ENCODE data around the gene MPC2. TPM values are rescaled to one million over a fixed set of nuclear protein-coding genes. Genes with fewer than 3 reads are reported as not detected.
"Not testable (repeated sequence)": the region's sequence is repeated elsewhere in the genome, so short reads cannot be mapped to it uniquely, and the experiment has no call there.

MPC2 gene
- total RNA-seq, 2 donors from 2014 or later, result 78.9 to 169 TPM

DNA sequence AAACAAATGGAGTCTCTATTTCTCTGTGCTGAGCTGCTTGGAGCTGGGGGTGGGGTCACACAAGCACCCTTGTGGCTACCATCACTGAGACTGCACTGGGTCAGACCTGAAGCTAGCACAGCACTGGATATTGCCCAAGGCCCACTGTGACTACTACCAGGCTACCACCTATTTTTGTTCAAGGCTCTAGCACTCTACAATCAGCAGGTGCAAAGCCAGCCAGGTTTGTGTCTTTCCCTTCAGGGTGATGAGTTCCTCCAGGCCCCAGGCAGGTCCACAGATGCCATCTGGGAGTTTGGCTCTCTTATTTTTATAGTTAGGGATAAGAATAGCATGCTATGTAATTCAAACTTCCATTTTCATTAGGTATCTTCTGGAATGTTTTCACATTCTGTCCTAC, 46.5 kb downstream of the MPC2 start:
- TF ChIP-seq POLR2AphosphoS5 (IDR thresholded peaks at IDR 0.05), result no peak
- TF ChIP-seq POLR2A (IDR thresholded peaks at IDR 0.05), result no peak
- TF ChIP-seq, protein P1, sequence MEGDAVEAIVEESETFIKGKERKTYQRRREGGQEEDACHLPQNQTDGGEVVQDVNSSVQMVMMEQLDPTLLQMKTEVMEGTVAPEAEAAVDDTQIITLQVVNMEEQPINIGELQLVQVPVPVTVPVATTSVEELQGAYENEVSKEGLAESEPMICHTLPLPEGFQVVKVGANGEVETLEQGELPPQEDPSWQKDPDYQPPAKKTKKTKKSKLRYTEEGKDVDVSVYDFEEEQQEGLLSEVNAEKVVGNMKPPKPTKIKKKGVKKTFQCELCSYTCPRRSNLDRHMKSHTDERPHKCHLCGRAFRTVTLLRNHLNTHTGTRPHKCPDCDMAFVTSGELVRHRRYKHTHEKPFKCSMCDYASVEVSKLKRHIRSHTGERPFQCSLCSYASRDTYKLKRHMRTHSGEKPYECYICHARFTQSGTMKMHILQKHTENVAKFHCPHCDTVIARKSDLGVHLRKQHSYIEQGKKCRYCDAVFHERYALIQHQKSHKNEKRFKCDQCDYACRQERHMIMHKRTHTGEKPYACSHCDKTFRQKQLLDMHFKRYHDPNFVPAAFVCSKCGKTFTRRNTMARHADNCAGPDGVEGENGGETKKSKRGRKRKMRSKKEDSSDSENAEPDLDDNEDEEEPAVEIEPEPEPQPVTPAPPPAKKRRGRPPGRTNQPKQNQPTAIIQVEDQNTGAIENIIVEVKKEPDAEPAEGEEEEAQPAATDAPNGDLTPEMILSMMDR (IDR thresholded peaks at IDR 0.05), result no peak
- H3K36me3 ChIP-seq, result no peaks in the 10 kb centered on the region
- H3K27ac ChIP-seq, result no peak overlapping the region
- no peak overlapping the region for H3K4me3 ChIP-seq
- intact Hi-C loops (cut with DNase I), result no loop called here
- DNase-seq (ENCODE audit: low spot score), result no peak
- no peaks in the 10 kb centered on the region for H3K4me1 ChIP-seq (replicated peaks)
- H3K9me3 ChIP-seq, result no peaks in the 10 kb centered on the region
- H3K27me3 ChIP-seq (replicated peaks; ENCODE audit: insufficient read depth), result no peaks in the 10 kb centered on the region

DNA sequence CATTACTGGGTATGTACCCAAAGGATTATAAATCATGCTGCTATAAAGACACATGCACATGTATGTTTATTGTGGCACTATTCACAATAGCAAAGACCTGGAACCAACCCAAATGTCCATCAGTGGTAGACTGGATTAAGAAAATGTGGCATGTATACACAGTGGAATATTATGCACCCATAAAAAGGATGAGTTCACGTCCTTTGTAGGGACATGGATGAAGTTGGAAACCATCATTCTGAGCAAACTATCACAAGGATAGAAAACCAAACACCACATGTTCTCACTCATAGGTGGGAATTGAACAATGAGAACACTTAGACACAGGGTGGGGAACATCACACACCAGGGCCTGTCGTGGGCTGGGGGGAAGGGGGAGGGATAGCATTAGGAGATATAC, 49.7 kb downstream of the MPC2 start:
- H3K36me3 ChIP-seq; H3K27ac ChIP-seq; DNase-seq (ENCODE audit: low spot score); intact Hi-C loops (cut with DNase I); H3K4me1 ChIP-seq (replicated peaks); H3K9me3 ChIP-seq; H3K27me3 ChIP-seq (replicated peaks; ENCODE audit: insufficient read depth); H3K4me3 ChIP-seq: not testable (repeated sequence)
- 96% methylated on average over 2 of the region's 2 CpGs for WGBS

DNA sequence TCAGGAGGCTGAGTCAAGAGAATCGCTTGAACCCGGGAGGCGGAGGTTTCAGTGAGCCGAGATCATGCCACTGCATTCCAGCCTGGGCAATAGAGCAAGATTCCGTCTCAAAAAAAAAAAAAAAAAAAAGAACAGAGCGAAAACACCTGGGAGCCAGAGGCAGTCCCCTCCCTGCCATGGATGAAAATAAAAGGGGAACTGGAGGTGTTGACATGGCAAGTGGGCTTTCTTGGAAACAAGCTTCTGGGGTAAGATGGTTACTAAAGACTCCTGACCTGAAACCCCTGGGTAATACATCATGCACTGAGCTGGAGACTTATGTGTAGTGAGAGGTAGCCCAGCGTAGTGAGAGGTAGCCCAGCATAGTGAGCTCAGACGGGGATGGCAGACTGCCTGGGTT, 54.5 kb downstream of the MPC2 start:
- no peak overlapping the region for H3K27ac ChIP-seq
- 82% methylated on average over 8 of the region's 8 CpGs for whole genome bisulfite sequencing
- no peaks in the 10 kb centered on the region for H3K27me3 ChIP-seq (replicated peaks; ENCODE audit: insufficient read depth)
- intact Hi-C loops (cut with DNase I), result no loop called here
- H3K4me3 ChIP-seq, result no peak overlapping the region
- no peaks in the 10 kb centered on the region for H3K36me3 ChIP-seq
- TF ChIP-seq POLR2AphosphoS5 (IDR thresholded peaks at IDR 0.05) (no peak), POLR2A (IDR thresholded peaks at IDR 0.05) (no peak)
- TF ChIP-seq, protein P1 (IDR thresholded peaks at IDR 0.05), result no peak
- H3K9me3 ChIP-seq, result no peaks in the 10 kb centered on the region
- no peaks in the 10 kb centered on the region for H3K4me1 ChIP-seq (replicated peaks)
- DNase-seq (ENCODE audit: low spot score), result no peak

DNA sequence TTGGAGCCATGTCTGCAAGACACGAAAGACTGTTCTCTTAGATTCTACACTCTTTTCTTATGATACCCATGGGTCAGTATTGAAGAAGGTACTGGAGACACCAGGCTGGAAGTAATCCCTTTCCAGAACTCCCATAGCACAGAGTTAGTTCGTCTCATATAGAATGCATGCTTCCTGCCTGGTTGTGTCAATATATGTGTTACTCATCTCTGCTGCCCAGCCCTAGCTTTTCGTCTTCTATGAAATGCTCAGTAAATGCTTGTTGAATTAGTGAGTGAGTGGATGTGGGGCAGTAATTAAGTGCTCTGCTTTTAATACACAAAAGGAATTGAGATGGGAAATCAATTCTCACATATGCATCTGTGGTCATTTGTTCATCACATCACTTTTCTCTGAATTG, 55.1 kb downstream of the MPC2 start:
- no peak overlapping the region for H3K27ac ChIP-seq
- 86% methylated on average over 3 of the region's 3 CpGs for WGBS
- no peak for DNase-seq (ENCODE audit: low spot score)
- no peaks in the 10 kb centered on the region for H3K36me3 ChIP-seq
- H3K27me3 ChIP-seq (replicated peaks; ENCODE audit: insufficient read depth), result no peaks in the 10 kb centered on the region
- no peaks in the 10 kb centered on the region for H3K4me1 ChIP-seq (replicated peaks)
- intact Hi-C loops (cut with DNase I), result no loop called here
- TF ChIP-seq, protein P1 (IDR thresholded peaks at IDR 0.05), result no peak
- no peak for TF ChIP-seq POLR2AphosphoS5 (IDR thresholded peaks at IDR 0.05)
- H3K4me3 ChIP-seq, result no peak overlapping the region
- H3K9me3 ChIP-seq, result no peaks in the 10 kb centered on the region

DNA sequence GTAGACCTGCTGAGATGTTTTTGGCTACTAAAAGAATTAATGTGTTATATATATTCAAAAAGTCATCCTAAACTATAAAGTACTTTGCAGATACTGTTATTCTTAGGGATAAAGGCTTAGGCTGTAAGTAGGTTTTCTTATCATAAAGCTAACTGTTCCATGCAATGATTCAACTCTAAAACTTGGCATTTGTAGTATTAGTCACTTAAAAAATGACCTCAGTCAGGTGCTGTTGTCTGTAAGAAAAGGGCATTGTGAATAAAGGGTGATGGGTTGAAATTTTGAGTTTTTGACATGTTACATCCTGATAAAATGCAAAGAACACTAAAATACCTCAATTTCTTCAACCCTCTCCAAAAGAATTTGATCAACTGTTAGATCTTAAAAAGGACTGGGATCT, 55.8 kb downstream of the MPC2 start:
- Histone ChIP-seq H3K4me1 (replicated peaks) (no peaks in the 10 kb centered on the region), H3K27me3 (replicated peaks; ENCODE audit: insufficient read depth) (no peaks in the 10 kb centered on the region), H3K4me3 (no peak overlapping the region), H3K27ac (no peak overlapping the region), H3K36me3 (no peaks in the 10 kb centered on the region), H3K9me3 (no peaks in the 10 kb centered on the region)
- DNase-seq (ENCODE audit: low spot score), result no peak
- intact Hi-C loops (cut with DNase I), result no loop called here
- TF ChIP-seq POLR2A (IDR thresholded peaks at IDR 0.05), result no peak
- no peak for TF ChIP-seq POLR2AphosphoS5 (IDR thresholded peaks at IDR 0.05)
- TF ChIP-seq, protein P1 (IDR thresholded peaks at IDR 0.05), result no peak
